Spinal cord (tissue), 10 donors: ENCODE results near the gene IL18R1. TPM values are rescaled to one million over a fixed set of nuclear protein-coding genes. Genes with fewer than 3 reads are reported as not detected.
"Not testable (repeated sequence)": the region's sequence is repeated elsewhere in the genome, so short reads cannot be mapped to it uniquely, and the experiment has no call there.

Experiments used
- DNase-seq, 6 donors: peaks; one replicate each; pipeline versions ENCODE4 v3.0.0 to v3.0.0-alpha.2; 2013 to 2015; ENCODE audit warnings: low spot score in 6 of 6, low read depth in 4 of 6
- H3K27ac ChIP-seq: one replicate; pipeline ENCODE4 v1.5.1; 2013; ENCODE audit warnings: low read depth, low read length, control low read depth
- H3K27me3 ChIP-seq: one replicate; pipeline ENCODE4 v1.6.1; 2013; ENCODE audit warnings: low read length; ENCODE audit not compliant: control insufficient read depth, insufficient read depth
- H3K36me3 ChIP-seq: one replicate; pipeline ENCODE4 v1.6.1; 2013; ENCODE audit warnings: low read length; ENCODE audit not compliant: control insufficient read depth, insufficient read depth
- H3K4me1 ChIP-seq: one replicate; pipeline ENCODE4 v1.6.1; 2013; ENCODE audit warnings: low read length; ENCODE audit not compliant: control insufficient read depth, insufficient read depth
- H3K4me3 ChIP-seq: one replicate; pipeline ENCODE4 v1.5.1; 2013; ENCODE audit warnings: low read depth, low read length, control low read depth
- H3K9me3 ChIP-seq: one replicate; pipeline ENCODE4 v1.6.1; 2013; ENCODE audit warnings: low read length; ENCODE audit not compliant: control insufficient read depth, insufficient read depth
- WGBS: methylation state at CpG from one replicate; pipeline ENCODE4 v1.1.5; 2013; ENCODE audit warnings: missing lambda C conversion rate; ENCODE audit not compliant: insufficient coverage; 5-methylcytosine and 5-hydroxymethylcytosine counted together
- polyA plus RNA-seq, 2 donors: library from polyadenylated mRNA; unstranded; fragments of 120-200 nt; gene quantifications; one replicate each; pipeline ENCODE4 v1.2.1, GENCODE V29; 2013; ENCODE audit not compliant: insufficient read length in 2 of 2
- total RNA-seq, 2 donors: library from RNA; depleted of rRNA in 1 of 2; stranded (reverse); fragments of 120-200 nt in 1 of 2; fragments of >200 nt in 1 of 2; gene quantifications; one replicate each; pipeline versions ENCODE4 v1.2.3 to v1.2.4, GENCODE V29; 2013 to 2014
- donor health status: healthy.

IL18R1 gene
- total and polyA plus RNA-seq, 4 donors = 0.59 to 2.1 (median 0.96) TPM

GRCh38 chr2:102321941-102322719 is 33.5 kb upstream of the IL18R1 start:
- H3K27me3 ChIP-seq = no peaks in the 10 kb centered on the region
- no peaks in the 10 kb centered on the region for H3K9me3 ChIP-seq
- no peaks in the 10 kb centered on the region for H3K36me3 ChIP-seq
- H3K27ac ChIP-seq = no peak overlapping the region
- H3K4me1 ChIP-seq = no peaks in the 10 kb centered on the region
- DNase-seq = no peak
- 100% methylated on average over 2 of the region's 6 CpGs for WGBS
- no peak overlapping the region for H3K4me3 ChIP-seq

- not testable (repeated sequence) for H3K4me3 ChIP-seq, H3K36me3 ChIP-seq, DNase-seq, H3K4me1 ChIP-seq, H3K27me3 ChIP-seq, H3K27ac ChIP-seq, H3K9me3 ChIP-seq
- 91% methylated on average over 3 of the region's 5 CpGs for WGBS
These were observed 30.7 kb upstream of the IL18R1 start for GRCh38 chr2:102324914-102325313.

DNA sequence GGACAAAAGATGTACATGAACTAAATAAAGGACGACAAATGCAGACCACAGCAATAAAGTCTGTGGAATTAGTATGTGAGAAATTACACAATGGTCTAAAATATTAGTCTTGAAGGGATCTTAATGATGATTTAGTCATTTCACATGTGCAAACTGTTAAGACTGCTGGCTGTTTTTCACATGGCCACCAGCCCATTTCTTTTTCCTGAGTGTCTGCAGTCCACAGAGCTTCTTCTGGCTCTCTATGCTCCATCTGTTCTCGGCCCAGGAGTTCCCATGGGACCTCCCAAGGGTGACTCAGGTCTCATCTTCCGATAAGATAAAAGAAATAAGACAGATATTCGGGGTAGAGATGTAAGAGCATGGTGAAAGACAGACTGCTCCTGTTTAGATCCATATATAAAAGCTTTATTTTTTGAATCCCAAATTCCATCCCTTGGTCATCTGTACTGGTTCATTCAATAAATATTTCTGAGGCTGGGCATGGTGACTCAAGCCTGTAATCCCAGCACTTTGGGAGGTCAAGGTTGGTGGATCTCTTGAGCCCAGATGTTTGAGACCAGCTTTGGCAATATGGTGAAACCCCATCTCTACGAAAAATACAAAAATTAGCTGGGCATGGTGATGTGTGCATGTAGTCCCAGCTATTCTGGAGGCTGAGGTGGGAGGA is 24.1 kb upstream of the IL18R1 start:
- no peaks in the 10 kb centered on the region for H3K36me3 ChIP-seq
- WGBS = 100% methylated on average over 1 of the region's 5 CpGs
- H3K27ac ChIP-seq = no peak overlapping the region
- no peak overlapping the region for H3K4me3 ChIP-seq
- H3K27me3 ChIP-seq = no peaks in the 10 kb centered on the region
- no peaks in the 10 kb centered on the region for H3K4me1 ChIP-seq
- no peak for DNase-seq
- H3K9me3 ChIP-seq = no peaks in the 10 kb centered on the region

GRCh38 chr2:102334486-102334885 is 21.1 kb upstream of the IL18R1 start:
- Histone ChIP-seq H3K27me3 (no peaks in the 10 kb centered on the region), H3K4me3 (no peak overlapping the region), H3K9me3 (no peaks in the 10 kb centered on the region), H3K27ac (no peak overlapping the region), H3K4me1 (no peaks in the 10 kb centered on the region), H3K36me3 (no peaks in the 10 kb centered on the region)
- no peak for DNase-seq
- 86% methylated on average over 1 of the region's 1 CpG for WGBS

DNA sequence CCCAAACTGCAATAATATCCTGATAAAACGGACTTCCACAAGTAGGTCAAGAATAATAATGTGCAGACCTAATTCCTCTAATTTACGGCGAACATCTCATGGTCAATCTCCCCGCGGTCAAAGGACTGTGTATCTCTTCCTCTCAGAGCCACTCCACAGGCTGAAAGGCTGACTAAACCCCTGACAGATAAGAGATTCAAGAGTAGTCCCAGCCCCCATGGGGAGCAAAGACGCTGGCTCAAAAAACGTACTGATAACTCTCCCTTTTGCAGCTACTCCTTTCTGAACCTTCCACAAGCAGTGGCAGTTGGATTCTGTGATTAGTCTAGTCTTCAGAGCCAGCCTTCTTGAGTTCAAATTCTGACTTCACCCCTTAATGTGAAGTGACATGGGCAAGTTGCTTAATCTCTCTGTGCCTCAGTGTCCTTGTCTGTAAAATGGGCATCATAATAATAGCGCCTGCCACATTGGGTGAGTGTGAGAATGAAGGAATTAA is 19.7 kb upstream of the IL18R1 start:
- Histone ChIP-seq H3K9me3 (no peaks in the 10 kb centered on the region), H3K36me3 (no peaks in the 10 kb centered on the region), H3K27ac (no peak overlapping the region), H3K4me1 (no peaks in the 10 kb centered on the region), H3K27me3 (no peaks in the 10 kb centered on the region), H3K4me3 (no peak overlapping the region)
- no peak for DNase-seq
- 68% methylated on average over 5 of the region's 8 CpGs for WGBS

DNA sequence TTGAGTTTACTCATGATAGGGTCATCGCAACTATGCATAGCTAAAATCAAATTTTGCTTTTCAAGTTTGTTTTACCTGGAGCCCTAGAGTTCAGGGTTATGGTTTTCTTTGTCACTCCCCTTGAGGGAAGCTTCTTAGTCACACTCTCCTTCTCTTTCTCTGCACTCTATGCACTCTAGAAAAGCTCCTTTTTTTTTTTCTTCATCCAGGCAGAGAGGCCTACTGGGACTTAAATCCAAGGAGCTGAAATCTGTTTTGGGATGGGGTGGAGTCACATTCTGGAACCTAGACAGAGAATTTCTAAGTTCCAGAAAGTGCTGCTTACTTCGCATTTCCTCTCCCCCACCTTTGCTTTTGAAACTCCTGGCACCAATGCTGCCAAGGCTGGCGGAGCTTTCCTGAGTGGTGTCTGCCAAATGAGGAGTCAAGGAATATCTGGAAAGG is 19.1 kb upstream of the IL18R1 start:
- no peaks in the 10 kb centered on the region for H3K4me1 ChIP-seq
- no peaks in the 10 kb centered on the region for H3K27me3 ChIP-seq
- WGBS = no CpG with 5 or more reads among the region's 3 CpGs
- H3K27ac ChIP-seq = no peak overlapping the region
- H3K36me3 ChIP-seq = no peaks in the 10 kb centered on the region
- H3K4me3 ChIP-seq = no peak overlapping the region
- no peak for DNase-seq
- H3K9me3 ChIP-seq = no peaks in the 10 kb centered on the region

DNA sequence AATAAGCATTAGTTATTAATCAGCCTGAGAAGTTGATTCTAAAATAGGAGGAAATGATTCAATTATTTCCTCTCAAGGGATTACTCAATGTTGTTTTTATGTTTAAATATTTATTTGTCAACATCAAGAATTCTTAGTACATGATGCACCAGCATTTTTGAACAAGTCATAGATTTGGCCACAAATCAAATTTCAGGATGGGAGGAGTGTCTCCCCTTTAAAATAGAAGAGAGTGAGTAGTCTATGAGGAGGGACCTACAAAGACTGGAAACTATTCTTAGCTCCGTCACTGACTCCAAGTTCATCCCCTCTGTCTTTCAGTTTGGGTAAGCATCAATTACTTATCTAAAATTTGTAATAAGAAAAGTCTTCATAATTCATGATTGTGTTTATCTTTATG is 18.6 kb upstream of the IL18R1 start:
- H3K27me3 ChIP-seq = no peaks in the 10 kb centered on the region
- no peaks in the 10 kb centered on the region for H3K36me3 ChIP-seq
- no CpG with 5 or more reads among the region's 1 CpG for WGBS
- H3K9me3 ChIP-seq = no peaks in the 10 kb centered on the region
- DNase-seq = no peak
- no peaks in the 10 kb centered on the region for H3K4me1 ChIP-seq
- H3K4me3 ChIP-seq = no peak overlapping the region
- H3K27ac ChIP-seq = no peak overlapping the region

- WGBS = no CpG with 5 or more reads among the region's 3 CpGs
- Histone ChIP-seq H3K4me3 (no peak overlapping the region), H3K36me3 (no peaks in the 10 kb centered on the region), H3K27me3 (no peaks in the 10 kb centered on the region), H3K4me1 (no peaks in the 10 kb centered on the region), H3K27ac (no peak overlapping the region), H3K9me3 (no peaks in the 10 kb centered on the region)
- no peak for DNase-seq
These were observed 17.9 kb upstream of the IL18R1 start for GRCh38 chr2:102337481-102338386.

DNA sequence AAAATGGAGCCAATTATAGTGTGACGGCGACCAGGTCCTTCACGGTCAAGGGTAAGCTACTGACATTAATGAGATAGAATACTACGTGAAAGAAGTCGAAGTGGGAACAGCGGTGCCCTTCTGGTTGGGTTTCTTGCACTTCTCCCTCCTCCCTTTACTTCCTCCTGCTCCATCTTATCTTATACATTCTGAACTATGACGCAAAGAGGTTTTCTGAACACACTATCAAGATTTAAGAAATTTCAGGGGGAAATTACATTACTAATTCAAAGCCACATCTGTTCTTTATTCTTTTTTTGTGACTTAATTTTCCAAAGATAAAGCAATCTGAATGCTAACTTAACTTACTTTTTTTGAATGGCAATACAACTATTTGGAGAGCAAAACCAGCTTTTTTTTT is 14.8 kb upstream of the IL18R1 start:
- Histone ChIP-seq H3K9me3 (no peaks in the 10 kb centered on the region), H3K4me3 (no peak overlapping the region), H3K27ac (no peak overlapping the region), H3K4me1 (no peaks in the 10 kb centered on the region), H3K27me3 (no peaks in the 10 kb centered on the region), H3K36me3 (no peaks in the 10 kb centered on the region)
- no CpG with 5 or more reads among the region's 7 CpGs for WGBS
- DNase-seq = no peak
